ENCODE data around the gene HOXB5. TPM values are rescaled to one million over a fixed set of nuclear protein-coding genes. Genes with fewer than 3 reads are reported as not detected.
A peak's percentile ranks its signal among the peaks of the same experiment; 100 is the strongest.

The HOXB5 gene
- total RNA-seq, 2 donors from 2014 or later = 0.56 to 3.8 TPM

DNA sequence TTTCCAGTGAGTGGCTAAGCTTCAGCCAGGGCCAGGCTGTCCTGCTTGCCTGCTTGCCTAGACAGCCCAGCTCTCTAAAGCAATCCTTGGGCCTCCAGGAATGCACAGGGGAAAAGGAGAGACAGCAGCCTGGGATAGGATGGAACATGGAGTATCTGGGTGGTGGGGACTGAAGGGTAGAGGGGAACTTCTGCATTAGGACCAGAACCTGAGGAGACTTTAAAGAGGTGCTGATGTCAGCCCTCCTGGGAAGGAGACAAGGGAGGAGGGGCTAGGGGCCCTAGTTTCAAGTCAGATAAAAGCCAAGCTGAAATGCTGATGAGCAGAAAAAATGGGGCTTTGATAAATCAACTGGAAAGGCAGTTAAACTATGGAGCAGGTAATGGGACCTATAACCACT is 15.5 kb upstream of the HOXB5 start:
- H3K4me3 ChIP-seq = no peak overlapping the region
- H3K27me3 ChIP-seq (replicated peaks; ENCODE audit: insufficient read depth) = peaks cover 1% of the 10 kb centered on the region
- no peaks in the 10 kb centered on the region for H3K36me3 ChIP-seq
- no peak overlapping the region for H3K27ac ChIP-seq
- H3K4me1 ChIP-seq (ENCODE audit: control insufficient read depth in 1 of 2, low read depth in 2 of 2) = peaks cover 4 to 44% of the 10 kb centered on the region in 2 donors
- TF ChIP-seq, protein P1, sequence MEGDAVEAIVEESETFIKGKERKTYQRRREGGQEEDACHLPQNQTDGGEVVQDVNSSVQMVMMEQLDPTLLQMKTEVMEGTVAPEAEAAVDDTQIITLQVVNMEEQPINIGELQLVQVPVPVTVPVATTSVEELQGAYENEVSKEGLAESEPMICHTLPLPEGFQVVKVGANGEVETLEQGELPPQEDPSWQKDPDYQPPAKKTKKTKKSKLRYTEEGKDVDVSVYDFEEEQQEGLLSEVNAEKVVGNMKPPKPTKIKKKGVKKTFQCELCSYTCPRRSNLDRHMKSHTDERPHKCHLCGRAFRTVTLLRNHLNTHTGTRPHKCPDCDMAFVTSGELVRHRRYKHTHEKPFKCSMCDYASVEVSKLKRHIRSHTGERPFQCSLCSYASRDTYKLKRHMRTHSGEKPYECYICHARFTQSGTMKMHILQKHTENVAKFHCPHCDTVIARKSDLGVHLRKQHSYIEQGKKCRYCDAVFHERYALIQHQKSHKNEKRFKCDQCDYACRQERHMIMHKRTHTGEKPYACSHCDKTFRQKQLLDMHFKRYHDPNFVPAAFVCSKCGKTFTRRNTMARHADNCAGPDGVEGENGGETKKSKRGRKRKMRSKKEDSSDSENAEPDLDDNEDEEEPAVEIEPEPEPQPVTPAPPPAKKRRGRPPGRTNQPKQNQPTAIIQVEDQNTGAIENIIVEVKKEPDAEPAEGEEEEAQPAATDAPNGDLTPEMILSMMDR (IDR thresholded peaks at IDR 0.05) = no peak
- ATAC-seq (ENCODE audit: insufficient number of reproducible peaks, low FRiP score, low read depth) = no peak
- no peaks in the 10 kb centered on the region for H3K9me3 ChIP-seq
- no peak for DNase-seq (ENCODE audit: low spot score)

DNA sequence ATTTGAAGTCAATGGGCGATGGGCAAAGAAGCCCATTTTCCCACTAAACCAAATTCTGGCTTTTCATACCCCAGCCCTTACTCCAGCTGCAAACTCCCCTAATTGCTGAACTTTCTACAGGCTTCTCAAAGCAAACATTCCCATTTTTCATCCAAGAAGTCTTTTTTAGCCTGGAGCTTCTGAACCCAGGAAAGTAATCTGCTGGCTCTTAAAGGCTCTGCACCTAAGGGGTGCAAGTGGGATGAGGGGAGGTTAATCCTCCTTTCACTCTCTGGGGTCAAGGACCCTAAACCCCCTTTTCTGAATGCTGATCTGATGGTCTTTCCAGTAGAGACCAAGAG is 14.9 kb upstream of the HOXB5 start:
- H3K4me3 ChIP-seq = no peak overlapping the region
- peaks cover 4 to 40% of the 10 kb centered on the region in 2 donors for H3K4me1 ChIP-seq (ENCODE audit: control insufficient read depth in 1 of 2, low read depth in 2 of 2)
- no peaks in the 10 kb centered on the region for H3K27me3 ChIP-seq (replicated peaks; ENCODE audit: insufficient read depth)
- ATAC-seq (ENCODE audit: insufficient number of reproducible peaks, low FRiP score, low read depth) = no peak
- DNase-seq (ENCODE audit: low spot score) = no peak
- H3K36me3 ChIP-seq = no peaks in the 10 kb centered on the region
- H3K9me3 ChIP-seq = no peaks in the 10 kb centered on the region
- TF ChIP-seq, protein P1 (IDR thresholded peaks at IDR 0.05) = no peak
- no peak overlapping the region for H3K27ac ChIP-seq

GRCh38 chr17:48606892-48607614 is 13.5 kb upstream of the HOXB5 start:
- ATAC-seq (ENCODE audit: insufficient number of reproducible peaks, low FRiP score, low read depth) (no peak), DNase-seq (ENCODE audit: low spot score) (no peak)
- Histone ChIP-seq H3K27ac (no peak overlapping the region), H3K36me3 (no peaks in the 10 kb centered on the region), H3K27me3 (replicated peaks; ENCODE audit: insufficient read depth) (no peaks in the 10 kb centered on the region), H3K9me3 (no peaks in the 10 kb centered on the region), H3K4me1 (ENCODE audit: control insufficient read depth in 1 of 2, low read depth in 2 of 2) (peaks cover 1 to 45% of the 10 kb centered on the region in 2 donors), H3K4me3 (no peak overlapping the region)
- TF ChIP-seq, protein P1 (IDR thresholded peaks at IDR 0.05) = no peak

- Histone ChIP-seq H3K9me3 (no peaks in the 10 kb centered on the region), H3K27ac (no peak overlapping the region), H3K4me3 (no peak overlapping the region), H3K36me3 (no peaks in the 10 kb centered on the region), H3K27me3 (replicated peaks; ENCODE audit: insufficient read depth) (no peaks in the 10 kb centered on the region), H3K4me1 (ENCODE audit: control insufficient read depth in 1 of 2, low read depth in 2 of 2) (peaks cover 4 to 44% of the 10 kb centered on the region in 2 donors)
- TF ChIP-seq, protein P1 (IDR thresholded peaks at IDR 0.05) = no peak
- ATAC-seq (ENCODE audit: insufficient number of reproducible peaks, low FRiP score, low read depth) = no peak
- no peak for DNase-seq (ENCODE audit: low spot score)
Measured at GRCh38 chr17:48605991-48606891, 12.7 kb upstream of the HOXB5 start.

- H3K27ac ChIP-seq = peak overlapping the region in 1 of 2 donors; percentile 65
- TF ChIP-seq, protein P1 (IDR thresholded peaks at IDR 0.05) = no peak
- H3K9me3 ChIP-seq = no peaks in the 10 kb centered on the region
- no peak for ATAC-seq (ENCODE audit: insufficient number of reproducible peaks, low FRiP score, low read depth)
- no peaks in the 10 kb centered on the region for H3K27me3 ChIP-seq (replicated peaks; ENCODE audit: insufficient read depth)
- H3K36me3 ChIP-seq = no peaks in the 10 kb centered on the region
- peaks cover 4 to 41% of the 10 kb centered on the region in 2 donors for H3K4me1 ChIP-seq (ENCODE audit: control insufficient read depth in 1 of 2, low read depth in 2 of 2)
- peak overlapping the region; percentile 75 for H3K4me3 ChIP-seq
- DNase-seq (ENCODE audit: low spot score) = no peak
Measured at GRCh38 chr17:48605409-48605919, 11.9 kb upstream of the HOXB5 start.
